G401.6 (cell line): ENCODE data around the gene TOR3A.

Source experiments
- FAIRE-seq: peaks from 2 replicates; lab custom pipeline; 2012; peaks lifted over from hg19 to GRCh38; lab: Jason Lieb, UNC

TOR3A gene

GRCh38 chr1:179077396-179077795, 4.5 kb upstream of the TOR3A start:
- no peak for FAIRE-seq

- peak; percentile 91 for FAIRE-seq
Observed at GRCh38 chr1:179079113-179079761, 2.6 kb upstream of the TOR3A start.

DNA sequence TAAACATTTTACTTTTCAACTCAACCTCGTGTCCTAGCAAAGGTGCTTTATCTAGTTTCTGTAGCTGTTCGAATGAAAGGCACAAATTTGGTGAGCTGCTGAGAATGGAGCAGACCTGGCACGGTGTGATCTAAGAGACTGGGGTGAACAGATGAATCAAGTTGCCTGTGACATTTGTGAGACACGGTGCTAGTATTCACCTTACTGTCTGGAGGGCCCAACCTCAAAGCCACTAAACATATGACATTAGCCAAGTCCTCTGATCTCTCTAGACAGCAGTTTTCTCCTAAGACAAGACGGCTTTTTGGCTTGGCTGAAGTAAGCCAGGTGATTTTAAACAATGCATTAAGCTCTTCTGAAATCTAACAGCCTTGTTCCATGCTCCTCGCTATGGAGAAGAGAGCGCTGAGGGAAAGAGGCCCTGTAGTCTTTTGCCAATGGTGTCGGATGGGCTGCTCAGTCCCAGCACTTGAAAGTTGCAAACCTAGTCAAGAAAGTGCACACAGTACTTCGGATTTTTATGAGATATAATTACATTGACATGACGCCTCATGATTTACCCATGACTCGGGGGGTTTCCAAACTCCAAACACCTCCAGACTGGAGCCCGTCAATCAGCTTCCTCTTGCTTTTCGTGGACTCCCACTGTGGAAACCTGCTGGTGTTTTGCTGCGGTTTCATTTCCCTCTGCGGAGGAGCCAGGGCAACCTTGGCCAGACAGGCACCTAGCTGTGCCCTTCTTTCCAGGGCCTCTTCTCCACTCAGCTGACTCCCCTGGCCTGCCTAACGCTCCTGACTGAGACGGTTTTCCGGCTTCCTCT, 794 bp upstream of the TOR3A start:
- FAIRE-seq, result no peak

DNA sequence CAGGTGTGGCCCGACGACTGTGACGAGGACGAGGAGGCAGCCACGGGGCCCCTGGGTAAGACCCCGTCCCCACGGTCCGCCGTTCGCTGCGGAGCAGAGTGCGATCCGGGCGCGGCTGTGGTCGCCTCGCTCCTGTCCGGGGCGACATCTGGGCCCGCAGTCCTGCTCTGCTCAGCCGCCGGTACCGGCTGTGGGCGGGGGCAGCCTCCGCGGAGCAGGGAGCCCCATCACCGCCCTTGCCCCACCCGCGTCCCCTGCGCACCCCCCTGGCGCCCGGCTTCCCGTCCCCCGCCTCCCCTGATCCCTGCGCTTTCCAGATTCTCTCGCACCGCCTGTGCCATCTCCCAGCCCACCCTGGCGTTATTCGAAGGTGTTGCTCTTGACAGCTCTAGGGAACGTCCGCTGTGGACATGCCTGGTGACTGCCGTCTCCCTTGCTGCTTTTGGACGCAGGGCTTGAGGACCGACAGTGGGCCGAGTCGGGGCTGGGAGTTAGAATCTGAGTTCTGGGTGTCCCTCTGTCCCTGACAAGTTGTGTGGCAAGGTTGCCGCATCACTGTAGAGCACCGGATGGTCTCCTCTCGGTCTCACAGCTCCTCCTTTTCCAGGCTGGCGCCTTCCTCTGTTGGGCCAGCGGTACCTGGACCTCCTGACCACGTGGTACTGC, 596 bp downstream of the TOR3A start:
- FAIRE-seq, result no peak

GRCh38 chr1:179082999-179083335, 1.1 kb downstream of the TOR3A start:
- no peak for FAIRE-seq

GRCh38 chr1:179083533-179083932, 1.7 kb downstream of the TOR3A start:
- FAIRE-seq, result no peak

- FAIRE-seq, result no peak
Observed at GRCh38 chr1:179087665-179088064, 5.8 kb downstream of the TOR3A start.

- no peak for FAIRE-seq
Observed at GRCh38 chr1:179089827-179090482, 8.1 kb downstream of the TOR3A start.

- FAIRE-seq, result no peak
Observed at GRCh38 chr1:179090522-179090921, 8.7 kb downstream of the TOR3A start.

- no peak for FAIRE-seq
Observed at GRCh38 chr1:179090923-179091322, 9.1 kb downstream of the TOR3A start.

DNA sequence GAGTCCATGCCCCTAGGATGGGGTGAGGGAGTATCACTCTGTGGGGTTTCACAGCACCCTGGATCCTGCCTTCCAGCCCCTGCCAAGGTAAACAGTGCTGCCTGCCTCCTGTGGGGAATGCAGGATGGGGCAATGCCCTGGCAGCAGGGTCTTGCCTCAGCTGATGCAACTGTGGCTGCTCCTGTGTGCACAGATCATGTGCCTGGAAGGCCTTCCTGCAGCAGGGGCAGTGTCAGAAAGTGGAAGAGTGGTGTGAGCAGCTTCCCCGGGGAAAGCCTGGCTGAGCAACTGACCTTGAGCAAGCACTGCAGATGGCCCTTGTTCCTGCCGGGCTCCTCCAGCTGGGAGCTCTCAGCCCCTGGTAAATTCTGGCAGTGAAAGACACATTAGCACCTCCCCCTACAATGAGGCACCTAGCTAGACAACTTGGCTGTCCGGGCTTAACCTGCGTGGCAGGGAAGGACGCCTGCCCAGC, 9.9 kb downstream of the TOR3A start:
- FAIRE-seq, result no peak

GRCh38 chr1:179092896-179093461, 11.1 kb downstream of the TOR3A start:
- FAIRE-seq, result no peak

DNA sequence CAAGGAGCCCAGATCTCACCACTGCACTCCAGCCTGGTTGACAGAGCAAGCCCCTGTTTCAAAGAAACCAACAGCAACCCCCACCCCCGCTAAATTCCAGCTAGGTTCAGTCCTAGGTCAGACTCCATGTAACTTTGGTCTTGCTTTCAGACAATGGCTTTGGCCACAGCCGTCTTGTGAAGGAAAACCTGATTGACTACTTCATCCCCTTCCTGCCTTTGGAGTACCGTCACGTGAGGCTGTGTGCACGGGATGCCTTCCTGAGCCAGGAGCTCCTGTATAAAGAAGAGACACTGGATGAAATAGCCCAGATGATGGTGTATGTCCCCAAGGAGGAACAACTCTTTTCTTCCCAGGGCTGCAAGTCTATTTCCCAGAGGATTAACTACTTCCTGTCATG, 12.9 kb downstream of the TOR3A start:
- FAIRE-seq, result no peak

- FAIRE-seq, result no peak
Observed at GRCh38 chr1:179095377-179095776, 13.5 kb downstream of the TOR3A start.

GRCh38 chr1:179095924-179096323, 14.1 kb downstream of the TOR3A start:
- FAIRE-seq, result no peak

GRCh38 chr1:179099891-179100290, 18.0 kb downstream of the TOR3A start:
- FAIRE-seq, result no peak

DNA sequence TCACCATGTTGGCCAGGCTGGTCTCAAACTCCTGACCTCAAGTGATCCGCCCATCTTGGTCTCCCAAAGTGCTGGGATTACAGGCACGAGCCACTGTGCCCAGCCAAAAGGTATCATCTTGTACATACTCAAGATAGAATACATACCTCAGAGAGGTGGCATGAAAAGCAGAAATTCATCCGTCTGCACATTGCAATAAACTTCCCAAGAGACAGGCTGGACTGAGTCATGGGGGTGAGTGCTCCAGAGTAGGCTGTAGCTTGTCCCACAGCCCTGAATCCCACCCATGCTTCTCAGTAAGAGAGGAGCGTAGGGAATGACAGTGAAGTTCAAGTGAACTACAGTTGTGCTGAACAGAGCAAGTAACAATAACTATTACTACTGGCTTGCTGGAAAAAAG, 19.7 kb downstream of the TOR3A start:
- FAIRE-seq, result no peak

GRCh38 chr1:179103999-179104398, 22.1 kb downstream of the TOR3A start:
- FAIRE-seq, result no peak

- no peak for FAIRE-seq
Observed at GRCh38 chr1:179104611-179105250, 22.9 kb downstream of the TOR3A start.

DNA sequence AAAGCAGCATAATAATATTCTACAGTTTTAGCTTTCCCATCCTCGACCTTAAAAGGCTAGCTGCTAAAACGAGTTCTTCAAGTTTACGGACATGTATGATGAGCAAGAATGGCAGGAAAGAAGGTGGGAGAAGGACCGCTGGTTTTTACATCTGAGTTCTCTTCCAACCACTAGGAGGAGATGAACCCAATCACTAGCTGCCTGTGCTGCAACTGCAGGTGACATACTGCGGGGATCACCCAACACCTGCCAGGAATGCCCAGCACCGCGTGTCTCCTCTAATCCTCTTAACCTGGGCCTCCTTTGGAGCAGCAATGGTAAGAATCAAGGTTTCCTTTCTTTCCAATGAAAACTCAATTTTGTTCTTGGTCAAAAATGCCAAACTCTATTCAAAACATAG, 23.5 kb downstream of the TOR3A start:
- FAIRE-seq, result no peak

DNA sequence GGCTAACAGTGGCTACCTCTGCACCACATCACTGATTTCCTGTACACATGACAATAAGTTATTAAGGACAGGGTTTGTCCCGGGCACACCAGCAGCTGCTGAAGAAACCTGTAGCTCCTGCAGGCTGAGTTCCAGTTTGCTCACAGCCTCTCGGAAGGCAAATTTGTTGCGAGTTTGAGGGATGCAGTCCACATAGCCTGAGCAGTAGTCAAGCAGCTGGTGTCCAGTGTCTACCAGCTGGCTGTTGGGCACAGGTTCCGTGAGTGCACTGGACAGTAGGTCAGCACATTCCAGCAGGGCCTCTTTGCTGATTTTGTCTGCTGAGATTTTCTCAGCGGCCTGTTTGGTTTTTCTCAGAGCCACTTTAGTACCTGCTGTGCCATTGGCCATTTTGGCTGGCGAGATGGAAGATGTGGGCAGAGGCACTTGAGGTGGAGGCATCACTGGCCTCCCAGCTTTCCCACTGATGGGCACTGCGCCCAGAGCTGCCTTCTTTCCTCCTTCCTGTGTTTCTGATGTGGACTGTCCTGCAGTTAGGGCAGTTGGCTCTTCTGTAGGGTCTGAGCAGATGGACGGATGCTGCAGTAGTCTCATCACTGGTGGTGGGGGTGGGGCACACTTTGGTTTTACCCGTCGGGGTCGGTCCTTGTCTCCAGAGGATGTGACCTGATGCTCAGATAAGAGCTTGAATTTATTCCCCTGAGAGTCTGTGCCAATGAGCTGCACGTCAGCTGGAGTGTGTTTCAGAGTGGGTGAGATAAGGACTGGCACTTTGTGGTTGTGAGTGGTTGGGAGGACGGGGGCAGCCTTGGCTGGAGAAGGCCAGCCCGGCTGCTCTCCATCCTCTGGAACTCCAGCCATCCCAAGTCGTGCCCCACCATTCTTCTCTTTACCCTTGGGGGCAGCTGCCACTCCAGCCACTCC, 26.1 kb downstream of the TOR3A start:
- no peak for FAIRE-seq
